Suprapubic skin (tissue), 4 donors: ENCODE results near the gene WASHC1.
"Not testable (repeated sequence)": the region's sequence is repeated elsewhere in the genome, so short reads cannot be mapped to it uniquely, and the experiment has no call there.

Experiments
- EP300 ChIP-seq: sonication (generic); formaldehyde crosslinking; IDR thresholded peaks from one replicate; pipeline ENCODE4 v1.6.1; 2017; ENCODE audit warnings: antibody characterized with exemption
- POLR2AphosphoS5 ChIP-seq, 3 donors: sonication (generic); formaldehyde crosslinking; IDR thresholded peaks; one replicate each; pipeline ENCODE4 v1.6.1; 2017; ENCODE audit warnings: antibody characterized with exemption in 3 of 3
- TF ChIP-seq, protein P1 (sequence below), 2 donors: fragments of 200-600 bp in 1 of 2; fragments of 450-650 bp in 1 of 2; sonication (generic) in 1 of 2; IDR thresholded peaks; one replicate each; pipeline ENCODE4 v1.5.1; 2016 to 2019; ENCODE audit warnings: antibody characterized with exemption in 2 of 2, mild to moderate bottlenecking in 1 of 2, moderate library complexity in 1 of 2

DNA sequence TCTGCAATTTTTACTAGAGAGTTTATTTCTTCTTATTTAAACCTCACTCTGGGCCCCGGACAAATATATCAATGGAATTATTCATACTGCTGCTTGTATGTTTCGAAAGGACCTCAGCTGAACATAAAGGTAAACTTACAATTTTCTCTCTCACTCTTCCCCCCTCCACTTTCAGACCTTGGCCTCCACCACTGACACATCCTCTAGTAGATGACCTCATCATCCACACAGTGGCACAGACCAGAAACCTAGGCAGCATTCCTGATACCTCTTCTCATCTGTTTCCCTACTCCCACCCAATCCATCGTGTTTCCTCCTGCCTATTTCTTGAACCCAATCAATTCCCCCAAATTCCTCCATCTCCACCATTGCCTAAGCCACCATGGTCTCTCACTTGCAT lies 15.2 kb upstream of the WASHC1 start:
- TF ChIP-seq POLR2AphosphoS5 (IDR thresholded peaks at IDR 0.05); EP300: not testable (repeated sequence)
- TF ChIP-seq, protein P1, sequence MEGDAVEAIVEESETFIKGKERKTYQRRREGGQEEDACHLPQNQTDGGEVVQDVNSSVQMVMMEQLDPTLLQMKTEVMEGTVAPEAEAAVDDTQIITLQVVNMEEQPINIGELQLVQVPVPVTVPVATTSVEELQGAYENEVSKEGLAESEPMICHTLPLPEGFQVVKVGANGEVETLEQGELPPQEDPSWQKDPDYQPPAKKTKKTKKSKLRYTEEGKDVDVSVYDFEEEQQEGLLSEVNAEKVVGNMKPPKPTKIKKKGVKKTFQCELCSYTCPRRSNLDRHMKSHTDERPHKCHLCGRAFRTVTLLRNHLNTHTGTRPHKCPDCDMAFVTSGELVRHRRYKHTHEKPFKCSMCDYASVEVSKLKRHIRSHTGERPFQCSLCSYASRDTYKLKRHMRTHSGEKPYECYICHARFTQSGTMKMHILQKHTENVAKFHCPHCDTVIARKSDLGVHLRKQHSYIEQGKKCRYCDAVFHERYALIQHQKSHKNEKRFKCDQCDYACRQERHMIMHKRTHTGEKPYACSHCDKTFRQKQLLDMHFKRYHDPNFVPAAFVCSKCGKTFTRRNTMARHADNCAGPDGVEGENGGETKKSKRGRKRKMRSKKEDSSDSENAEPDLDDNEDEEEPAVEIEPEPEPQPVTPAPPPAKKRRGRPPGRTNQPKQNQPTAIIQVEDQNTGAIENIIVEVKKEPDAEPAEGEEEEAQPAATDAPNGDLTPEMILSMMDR (IDR thresholded peaks at IDR 0.05), result not testable (repeated sequence)
